Astrocyte of the spinal cord (primary cell): ENCODE data around the gene SDF4.

Source experiments
- DNase-seq: peaks from one replicate; pipeline ENCODE4 v3.0.0; 2011; ENCODE audit warnings: low read depth, low spot score
- H3K4me3 ChIP-seq: 2 replicates; pipeline ENCODE4 v1.5.1; 2011; ENCODE audit warnings: low read depth, mild to moderate bottlenecking, low read length, moderate library complexity
- in situ Hi-C: cut with HindIII; loops from 2 replicates; pipeline ENCODE4 v1.10.0; 2017; ENCODE audit warnings: low sequenced_read_pairs
- TF ChIP-seq, protein P1 (sequence below): IDR thresholded peaks from 2 replicates; pipeline ENCODE4 v1.5.1; 2012; ENCODE audit warnings: low read depth, mild to moderate bottlenecking, low read length, inconsistent platforms

The SDF4 gene

DNA sequence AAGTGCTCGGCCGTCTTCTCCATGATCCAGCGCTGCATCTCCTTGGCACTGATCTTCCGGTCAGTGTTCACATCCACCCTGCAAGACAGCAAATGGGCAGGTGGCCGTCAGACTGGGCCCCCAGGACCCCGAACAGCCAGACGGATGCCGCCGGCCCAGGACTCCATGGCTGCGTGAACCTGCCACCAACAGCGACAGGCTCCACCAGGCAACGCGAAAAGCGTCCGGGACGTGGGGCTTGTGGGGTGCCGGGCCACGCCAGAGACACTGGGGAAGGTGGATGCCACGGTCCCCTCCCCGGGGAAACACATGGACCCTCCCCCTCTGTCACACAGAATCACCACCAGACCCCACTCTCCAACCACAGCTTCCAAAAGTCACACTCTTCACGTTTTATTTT, 7.9 kb downstream of the SDF4 start:
- TF ChIP-seq, protein P1, sequence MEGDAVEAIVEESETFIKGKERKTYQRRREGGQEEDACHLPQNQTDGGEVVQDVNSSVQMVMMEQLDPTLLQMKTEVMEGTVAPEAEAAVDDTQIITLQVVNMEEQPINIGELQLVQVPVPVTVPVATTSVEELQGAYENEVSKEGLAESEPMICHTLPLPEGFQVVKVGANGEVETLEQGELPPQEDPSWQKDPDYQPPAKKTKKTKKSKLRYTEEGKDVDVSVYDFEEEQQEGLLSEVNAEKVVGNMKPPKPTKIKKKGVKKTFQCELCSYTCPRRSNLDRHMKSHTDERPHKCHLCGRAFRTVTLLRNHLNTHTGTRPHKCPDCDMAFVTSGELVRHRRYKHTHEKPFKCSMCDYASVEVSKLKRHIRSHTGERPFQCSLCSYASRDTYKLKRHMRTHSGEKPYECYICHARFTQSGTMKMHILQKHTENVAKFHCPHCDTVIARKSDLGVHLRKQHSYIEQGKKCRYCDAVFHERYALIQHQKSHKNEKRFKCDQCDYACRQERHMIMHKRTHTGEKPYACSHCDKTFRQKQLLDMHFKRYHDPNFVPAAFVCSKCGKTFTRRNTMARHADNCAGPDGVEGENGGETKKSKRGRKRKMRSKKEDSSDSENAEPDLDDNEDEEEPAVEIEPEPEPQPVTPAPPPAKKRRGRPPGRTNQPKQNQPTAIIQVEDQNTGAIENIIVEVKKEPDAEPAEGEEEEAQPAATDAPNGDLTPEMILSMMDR = no peak
- no peak for DNase-seq
- no peak overlapping the region for H3K4me3 ChIP-seq
- in situ Hi-C loops = no loop called here

- H3K4me3 ChIP-seq = no peak overlapping the region
- in situ Hi-C loops = no loop called here
- no peak for DNase-seq
- TF ChIP-seq, protein P1 = no peak
These were observed 8.5 kb downstream of the SDF4 start for GRCh38 chr1:1223321-1223720.

GRCh38 chr1:1222575-1223225, 9.1 kb downstream of the SDF4 start:
- no peak for DNase-seq
- TF ChIP-seq, protein P1 = no peak
- H3K4me3 ChIP-seq = no peak overlapping the region
- in situ Hi-C loops = no loop called here

- DNase-seq = no peak
- H3K4me3 ChIP-seq = no peak overlapping the region
- in situ Hi-C loops = no loop called here
- TF ChIP-seq, protein P1 = no peak
These were observed 9.8 kb downstream of the SDF4 start for GRCh38 chr1:1221887-1222574.

GRCh38 chr1:1220197-1220596, 11.6 kb downstream of the SDF4 start:
- H3K4me3 ChIP-seq = no peak overlapping the region
- no peak for DNase-seq
- in situ Hi-C loops = no loop called here
- TF ChIP-seq, protein P1 = no peak

GRCh38 chr1:1219341-1219740, 12.5 kb downstream of the SDF4 start:
- no peak overlapping the region for H3K4me3 ChIP-seq
- in situ Hi-C loops = no loop called here
- TF ChIP-seq, protein P1 = no peak
- no peak for DNase-seq
